Measurements from ENCODE around the gene WFDC5. TPM values are rescaled to one million over a fixed set of nuclear protein-coding genes. Genes with fewer than 3 reads are reported as not detected.

WFDC5 gene
- total RNA-seq, 2 donors from 2014 or later, result 5.4 TPM; not detected in 1

DNA sequence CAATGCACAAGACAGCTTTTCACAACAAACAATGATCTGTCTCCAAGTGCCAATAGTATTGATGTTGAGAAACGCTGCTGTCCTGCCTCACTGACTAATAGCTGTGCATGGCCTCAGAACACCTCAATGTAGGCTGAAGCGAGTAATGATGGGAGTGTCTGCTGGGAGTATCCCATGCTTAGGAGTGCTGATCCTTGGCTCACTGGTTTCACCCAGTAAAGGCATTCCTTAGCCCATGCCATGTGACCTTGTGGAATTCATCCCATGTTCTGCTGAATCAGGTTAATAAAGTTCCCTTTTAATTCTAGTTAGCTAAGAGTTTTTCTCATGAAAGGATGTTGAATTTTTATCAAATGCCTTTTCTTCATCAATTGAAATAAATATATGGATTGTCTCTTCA lies 13.1 kb upstream of the WFDC5 start:
- Mint-ChIP-seq H3K9me3 (no peaks in the 10 kb centered on the region), H3K4me1 (no peaks in the 10 kb centered on the region), H3K27ac (no peak overlapping the region), H3K27me3 (peaks cover 30% of the 10 kb centered on the region), H3K4me3 (no peak overlapping the region), H3K36me3 (ENCODE audit: low read depth) (no peaks in the 10 kb centered on the region)
- no peak for ATAC-seq (replicated peaks)

DNA sequence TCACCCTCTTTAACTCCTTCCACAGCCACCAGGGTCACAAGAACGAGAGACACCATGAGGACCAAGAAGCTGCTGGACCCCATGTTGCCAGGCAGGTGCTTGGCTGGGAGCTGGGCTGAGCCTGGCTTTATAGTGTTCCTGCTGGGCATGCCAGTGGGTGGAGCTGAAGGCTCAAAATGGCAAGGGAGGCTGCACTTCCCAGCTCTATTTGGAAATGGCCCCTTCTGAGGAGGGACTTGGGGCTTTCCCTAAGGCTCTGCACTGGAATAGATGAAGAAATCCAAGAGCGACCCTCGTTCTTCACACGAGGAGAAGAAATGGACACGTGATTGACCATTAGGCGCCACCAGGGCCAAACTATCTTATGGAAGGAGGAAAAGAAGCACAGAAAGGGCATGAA lies 9.4 kb upstream of the WFDC5 start, which contains the start of gene WFDC12:
WFDC12 (minus strand) TSS at position 101 of the 400 bp plus-strand sequence; CDS start at position 83, 18 bp downstream.
- no peak for ATAC-seq (replicated peaks)
- Mint-ChIP-seq H3K4me1 (no peaks in the 10 kb centered on the region), H3K27ac (no peak within 1 kb of the TSS), H3K36me3 (ENCODE audit: low read depth) (no peaks in the 10 kb centered on the region), H3K27me3 (peaks cover 23% of the 10 kb centered on the region), H3K9me3 (no peaks in the 10 kb centered on the region), H3K4me3 (no peak within 1 kb of the TSS)

- no peaks in the 10 kb centered on the region for H3K36me3 Mint-ChIP-seq (ENCODE audit: low read depth)
- no peaks in the 10 kb centered on the region for H3K9me3 Mint-ChIP-seq
- ATAC-seq (replicated peaks), result peak; percentile 51
- peaks cover 1% of the 10 kb centered on the region for H3K4me1 Mint-ChIP-seq
- no peak overlapping the region for H3K4me3 Mint-ChIP-seq
- H3K27me3 Mint-ChIP-seq, result peaks cover 20% of the 10 kb centered on the region
- H3K27ac Mint-ChIP-seq, result no peak overlapping the region
These were observed 6.4 kb upstream of the WFDC5 start for GRCh38 chr20:45121388-45121787.

GRCh38 chr20:45119556-45120266 lies 4.7 kb upstream of the WFDC5 start:
- H3K27me3 Mint-ChIP-seq, result peaks cover 17% of the 10 kb centered on the region
- no peak overlapping the region for H3K4me3 Mint-ChIP-seq
- H3K9me3 Mint-ChIP-seq, result no peaks in the 10 kb centered on the region
- H3K27ac Mint-ChIP-seq, result no peak overlapping the region
- ATAC-seq (replicated peaks), result no peak
- H3K36me3 Mint-ChIP-seq (ENCODE audit: low read depth), result no peaks in the 10 kb centered on the region
- H3K4me1 Mint-ChIP-seq, result peaks cover 9% of the 10 kb centered on the region

- ATAC-seq (replicated peaks), result no peak
- H3K9me3 Mint-ChIP-seq, result no peaks in the 10 kb centered on the region
- H3K27me3 Mint-ChIP-seq, result peaks cover 14% of the 10 kb centered on the region
- H3K27ac Mint-ChIP-seq, result no peak overlapping the region
- H3K36me3 Mint-ChIP-seq (ENCODE audit: low read depth), result no peaks in the 10 kb centered on the region
- H3K4me3 Mint-ChIP-seq, result no peak overlapping the region
- H3K4me1 Mint-ChIP-seq, result peaks cover 9% of the 10 kb centered on the region
These were observed 3.1 kb upstream of the WFDC5 start for GRCh38 chr20:45118028-45118427.

DNA sequence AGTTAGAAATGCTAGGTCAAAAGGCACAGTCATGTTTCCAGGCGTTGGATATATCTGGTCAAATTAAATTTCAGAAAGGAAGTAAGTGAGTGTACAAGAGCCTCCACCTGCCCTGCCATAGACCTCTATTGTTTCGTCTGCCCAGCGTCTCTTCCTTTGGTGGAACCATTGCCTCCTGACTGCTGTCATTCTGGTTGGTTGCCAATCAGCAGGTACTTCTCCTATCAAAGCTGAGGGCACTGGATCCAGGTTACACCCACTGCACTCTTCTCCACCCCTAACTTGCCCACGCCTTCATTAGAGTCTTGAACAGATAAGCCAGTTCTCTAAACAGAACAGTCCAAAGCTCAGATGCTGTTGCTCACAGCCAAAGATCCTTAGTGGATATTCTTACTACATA lies 2.6 kb upstream of the WFDC5 start:
- ATAC-seq (replicated peaks), result no peak
- Mint-ChIP-seq H3K4me3 (no peak overlapping the region), H3K9me3 (no peaks in the 10 kb centered on the region), H3K27me3 (peaks cover 12% of the 10 kb centered on the region), H3K36me3 (ENCODE audit: low read depth) (no peaks in the 10 kb centered on the region), H3K4me1 (peaks cover 9% of the 10 kb centered on the region), H3K27ac (no peak overlapping the region)

DNA sequence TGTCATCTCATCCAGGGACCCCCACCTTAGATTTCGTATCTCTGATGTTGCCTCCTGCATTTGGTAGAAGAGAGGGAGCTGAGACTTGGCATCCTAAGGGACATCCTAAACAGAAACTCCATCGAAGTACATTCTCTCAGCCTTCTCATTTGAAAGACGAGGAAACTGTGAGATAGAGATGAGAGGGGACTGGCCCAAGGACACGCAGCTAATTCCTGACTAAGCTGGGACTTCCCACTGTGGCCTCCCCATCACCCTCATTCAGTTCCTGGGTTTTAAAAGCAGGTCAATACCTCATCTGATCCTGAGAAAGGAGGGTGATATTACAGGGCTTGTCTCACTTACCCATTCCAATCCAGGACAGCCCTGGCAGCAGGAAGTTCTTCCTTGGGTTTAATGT lies 855 bp upstream of the WFDC5 start:
- Mint-ChIP-seq H3K4me1 (peaks cover 9% of the 10 kb centered on the region), H3K9me3 (no peaks in the 10 kb centered on the region), H3K36me3 (ENCODE audit: low read depth) (no peaks in the 10 kb centered on the region), H3K27me3 (peaks cover 7% of the 10 kb centered on the region), H3K27ac (peak overlapping the region; percentile 48), H3K4me3 (peak overlapping the region; percentile 49)
- peak; percentile 92 for ATAC-seq (replicated peaks)

- no peak for ATAC-seq (replicated peaks)
- Mint-ChIP-seq H3K27me3 (peaks cover 6% of the 10 kb centered on the region), H3K27ac (peak overlapping the region; percentile 48), H3K9me3 (no peaks in the 10 kb centered on the region), H3K36me3 (ENCODE audit: low read depth) (no peaks in the 10 kb centered on the region), H3K4me1 (peaks cover 9% of the 10 kb centered on the region), H3K4me3 (peak overlapping the region; percentile 49)
These were observed 406 bp upstream of the WFDC5 start for GRCh38 chr20:45115386-45115774.

DNA sequence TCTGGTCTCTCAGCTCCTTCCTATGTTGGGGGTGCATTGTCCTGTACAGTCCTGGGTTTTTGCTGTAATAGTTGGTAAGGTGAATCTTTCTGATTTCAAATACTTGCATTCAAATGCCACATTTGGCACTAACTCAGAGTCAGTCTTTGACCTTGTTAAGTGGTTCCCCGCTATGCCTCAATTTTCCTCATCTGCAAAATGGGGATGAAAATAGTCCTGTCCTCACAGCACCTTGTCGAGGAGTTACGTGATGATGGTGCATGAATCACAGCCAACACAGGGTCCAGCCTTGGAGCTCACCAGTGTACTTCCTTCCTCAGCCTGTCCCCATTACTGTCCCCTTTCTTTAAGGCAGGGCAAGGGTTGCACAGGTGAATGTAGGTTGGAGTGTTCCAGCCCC lies 1.1 kb downstream of the WFDC5 start:
- ATAC-seq (replicated peaks), result no peak
- Mint-ChIP-seq H3K27me3 (peaks cover 3% of the 10 kb centered on the region), H3K36me3 (ENCODE audit: low read depth) (no peaks in the 10 kb centered on the region)

DNA sequence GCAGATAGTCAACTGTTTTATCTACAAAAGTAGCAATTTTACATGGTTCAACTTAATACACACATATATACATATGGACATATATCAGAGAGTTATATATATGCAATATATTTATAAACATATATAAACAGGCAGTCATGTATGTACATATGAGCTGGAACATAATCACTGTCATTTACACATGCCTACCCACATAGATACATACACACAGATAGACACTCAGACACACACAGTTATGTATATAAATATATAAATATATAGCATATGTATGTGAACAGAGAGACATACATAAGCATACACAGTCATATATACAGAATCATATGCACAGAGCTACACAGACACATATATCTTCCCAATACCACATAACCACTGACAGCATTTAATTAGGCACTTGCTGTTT lies 2.2 kb downstream of the WFDC5 start:
- Mint-ChIP-seq H3K4me3 (no peak overlapping the region), H3K36me3 (ENCODE audit: low read depth) (no peaks in the 10 kb centered on the region), H3K27me3 (peaks cover 2% of the 10 kb centered on the region)

More for the DNA sequence above, 1.1 kb downstream of the WFDC5 start:
- Mint-ChIP-seq H3K27ac (no peak overlapping the region), H3K9me3 (no peaks in the 10 kb centered on the region), H3K4me1 (peaks cover 9% of the 10 kb centered on the region), H3K4me3 (peak overlapping the region; percentile 49)

DNA sequence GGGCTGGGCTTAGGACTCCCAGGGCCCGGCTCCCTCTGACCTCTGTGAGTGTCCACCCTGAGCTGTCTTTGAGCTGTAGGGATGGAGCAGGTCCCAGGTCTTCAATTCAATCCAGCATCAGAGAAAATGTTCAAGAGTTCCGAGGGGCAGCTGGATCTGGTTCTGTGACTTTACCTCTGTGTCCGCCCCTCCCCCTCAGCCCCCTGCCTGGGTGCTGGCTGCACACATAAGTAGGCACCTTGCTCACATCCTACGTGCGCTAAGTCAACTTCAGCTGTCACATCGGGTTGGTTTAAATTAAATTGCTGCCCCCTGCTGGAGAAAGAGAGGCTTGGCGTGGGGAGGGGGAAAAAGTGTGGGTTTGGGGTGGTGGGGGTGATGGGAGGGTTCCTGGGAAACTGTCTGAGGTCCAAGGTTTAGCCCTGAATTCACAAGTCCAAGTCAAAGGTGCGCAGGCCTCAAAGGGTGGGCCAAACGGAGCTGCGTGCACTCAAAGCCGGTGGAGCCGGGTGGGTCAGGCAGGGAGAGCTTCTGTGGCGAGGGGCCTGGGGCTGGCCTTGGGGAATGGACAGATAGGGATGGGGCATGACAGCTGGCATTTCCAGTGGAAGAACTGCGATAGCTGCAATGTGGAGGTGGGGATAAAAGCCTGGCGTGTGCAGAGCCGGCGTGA lies 3.0 kb downstream of the WFDC5 start:
- Mint-ChIP-seq H3K27me3 (no peaks in the 10 kb centered on the region), H3K4me3 (no peak overlapping the region), H3K27ac (no peak overlapping the region), H3K4me1 (peaks cover 9% of the 10 kb centered on the region), H3K36me3 (ENCODE audit: low read depth) (no peaks in the 10 kb centered on the region), H3K9me3 (no peaks in the 10 kb centered on the region)
- ATAC-seq (replicated peaks), result no peak

More for the DNA sequence above, 2.2 kb downstream of the WFDC5 start:
- no peaks in the 10 kb centered on the region for H3K9me3 Mint-ChIP-seq
- H3K27ac Mint-ChIP-seq, result no peak overlapping the region
- ATAC-seq (replicated peaks), result no peak
- peaks cover 9% of the 10 kb centered on the region for H3K4me1 Mint-ChIP-seq

GRCh38 chr20:45111285-45111684 lies 3.7 kb downstream of the WFDC5 start:
- Mint-ChIP-seq H3K27ac (no peak overlapping the region), H3K4me1 (peaks cover 7% of the 10 kb centered on the region), H3K9me3 (no peaks in the 10 kb centered on the region), H3K4me3 (no peak overlapping the region), H3K36me3 (ENCODE audit: low read depth) (no peaks in the 10 kb centered on the region), H3K27me3 (no peaks in the 10 kb centered on the region)
- no peak for ATAC-seq (replicated peaks)

GRCh38 chr20:45110301-45110700 lies 4.7 kb downstream of the WFDC5 start:
- ATAC-seq (replicated peaks), result no peak
- no peak overlapping the region for H3K27ac Mint-ChIP-seq
- no peaks in the 10 kb centered on the region for H3K4me1 Mint-ChIP-seq
- H3K36me3 Mint-ChIP-seq (ENCODE audit: low read depth), result no peaks in the 10 kb centered on the region
- no peak overlapping the region for H3K4me3 Mint-ChIP-seq
- H3K27me3 Mint-ChIP-seq, result no peaks in the 10 kb centered on the region
- no peaks in the 10 kb centered on the region for H3K9me3 Mint-ChIP-seq

- H3K4me1 Mint-ChIP-seq, result no peaks in the 10 kb centered on the region
- no peak overlapping the region for H3K27ac Mint-ChIP-seq
- H3K36me3 Mint-ChIP-seq (ENCODE audit: low read depth), result no peaks in the 10 kb centered on the region
- no peak for ATAC-seq (replicated peaks)
- H3K4me3 Mint-ChIP-seq, result no peak overlapping the region
- no peaks in the 10 kb centered on the region for H3K9me3 Mint-ChIP-seq
- H3K27me3 Mint-ChIP-seq, result no peaks in the 10 kb centered on the region
These were observed 5.3 kb downstream of the WFDC5 start for GRCh38 chr20:45109634-45110033.

DNA sequence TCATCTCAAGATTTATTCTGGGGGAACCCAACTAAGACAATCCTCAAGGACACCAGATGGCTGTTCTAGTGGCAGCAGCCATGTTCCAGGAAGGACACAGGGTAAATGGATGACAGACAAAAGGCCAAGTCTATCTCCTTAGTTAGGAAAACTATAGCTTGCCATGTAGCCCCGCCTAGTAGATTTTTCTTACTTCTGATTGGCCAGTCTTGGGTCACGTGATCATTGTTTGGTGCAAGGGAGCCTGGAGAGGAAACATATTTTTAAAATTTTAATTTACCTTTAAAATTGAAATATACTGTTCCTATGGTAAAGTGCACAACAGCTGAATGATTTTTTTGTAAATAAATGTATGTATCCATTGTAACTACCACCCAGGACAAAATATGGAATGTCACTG lies 9.7 kb downstream of the WFDC5 start:
- H3K4me3 Mint-ChIP-seq, result no peak overlapping the region
- no peaks in the 10 kb centered on the region for H3K9me3 Mint-ChIP-seq
- no peaks in the 10 kb centered on the region for H3K36me3 Mint-ChIP-seq (ENCODE audit: low read depth)
- no peak for ATAC-seq (replicated peaks)
- H3K4me1 Mint-ChIP-seq, result peaks cover 5% of the 10 kb centered on the region
- H3K27me3 Mint-ChIP-seq, result peaks cover 12% of the 10 kb centered on the region
- H3K27ac Mint-ChIP-seq, result no peak overlapping the region
